HG02943 (cell line): ENCODE measurements around the gene CRACR2A.

ENCODE experiments used
- ATAC-seq: cut with Tn5 transposase; IDR thresholded peaks from one replicate; pipeline ENCODE4 v1.9.1; 2021; ENCODE audit warnings: mild to moderate bottlenecking, low read depth, moderate library complexity; ENCODE audit not compliant: unreplicated experiment

Gene CRACR2A

GRCh38 chr12:3753544-3754284 lies 805 bp upstream of the CRACR2A start:
- ATAC-seq: no peak

GRCh38 chr12:3752096-3752709 lies 706 bp downstream of the CRACR2A start:
- ATAC-seq: peak; percentile 82

GRCh38 chr12:3751151-3752095 lies 1.5 kb downstream of the CRACR2A start:
- no peak for ATAC-seq

- ATAC-seq: no peak
Observed at GRCh38 chr12:3750616-3751015, 2.3 kb downstream of the CRACR2A start.

- ATAC-seq: no peak
Observed at GRCh38 chr12:3748620-3749019, 4.3 kb downstream of the CRACR2A start.

- no peak for ATAC-seq
Observed at GRCh38 chr12:3747976-3748619, 4.8 kb downstream of the CRACR2A start.

- ATAC-seq: no peak
Observed at GRCh38 chr12:3747543-3747942, 5.4 kb downstream of the CRACR2A start.

GRCh38 chr12:3746758-3747157 lies 6.2 kb downstream of the CRACR2A start:
- no peak for ATAC-seq

- no peak for ATAC-seq
Observed at GRCh38 chr12:3745152-3745551, 7.8 kb downstream of the CRACR2A start.

- ATAC-seq: no peak
Observed at GRCh38 chr12:3744229-3744901, 8.5 kb downstream of the CRACR2A start.

- no peak for ATAC-seq
Observed at GRCh38 chr12:3743803-3744202, 9.1 kb downstream of the CRACR2A start.

- ATAC-seq: no peak
Observed at GRCh38 chr12:3741882-3742672, 10.8 kb downstream of the CRACR2A start.

GRCh38 chr12:3740480-3741231 lies 12.3 kb downstream of the CRACR2A start:
- no peak for ATAC-seq

- no peak for ATAC-seq
Observed at GRCh38 chr12:3735432-3735831, 17.5 kb downstream of the CRACR2A start.

GRCh38 chr12:3732901-3733300 lies 20.0 kb downstream of the CRACR2A start:
- no peak for ATAC-seq

- ATAC-seq: no peak
Observed at GRCh38 chr12:3730111-3730510, 22.8 kb downstream of the CRACR2A start.

- ATAC-seq: peak; percentile 34
Observed at GRCh38 chr12:3728686-3729085, 24.2 kb downstream of the CRACR2A start.

- peak; percentile 84 for ATAC-seq
Observed at GRCh38 chr12:3727877-3728632, 24.9 kb downstream of the CRACR2A start.
